Neuronal stem cell (in vitro differentiated cells): Measurements from ENCODE around the gene KAZN.
A peak's percentile ranks its signal among the peaks of the same experiment; 100 is the strongest.

Experiments
- DNase-seq: peaks from one replicate; pipeline ENCODE4 v3.0.0-alpha.2; 2013; ENCODE audit warnings: low spot score
- H2AFZ ChIP-seq: one replicate; pipeline ENCODE4 v1.6.1; 2013; ENCODE audit warnings: mild to moderate bottlenecking, low read length, inconsistent platforms
- H2AK5ac ChIP-seq: 2 replicates; pipeline ENCODE4 v1.6.1; 2013; ENCODE audit warnings: low read depth, mild to moderate bottlenecking, inconsistent platforms, low read length, moderate library complexity, mixed read lengths
- H2BK120ac ChIP-seq: 2 replicates; pipeline ENCODE4 v1.6.1; 2013; ENCODE audit warnings: low read depth, mild to moderate bottlenecking, inconsistent platforms, low read length, moderate library complexity, mixed read lengths
- H2BK12ac ChIP-seq: one replicate; pipeline ENCODE4 v1.6.1; 2013; ENCODE audit warnings: low read length, inconsistent platforms
- H2BK15ac ChIP-seq: 2 replicates; pipeline ENCODE4 v1.6.1; 2013; ENCODE audit warnings: mild to moderate bottlenecking, low read length, inconsistent platforms, mixed read lengths
- H2BK5ac ChIP-seq: one replicate; pipeline ENCODE4 v1.6.1; 2013; ENCODE audit warnings: inconsistent platforms, mild to moderate bottlenecking, low read length, moderate library complexity
- H3K14ac ChIP-seq: one replicate; pipeline ENCODE4 v1.6.1; 2013; ENCODE audit warnings: low read length, inconsistent platforms
- H3K18ac ChIP-seq: 2 replicates; pipeline ENCODE4 v1.6.1; 2013; ENCODE audit warnings: low read length, inconsistent platforms
- H3K23ac ChIP-seq: 2 replicates; pipeline ENCODE4 v1.6.1; 2013; ENCODE audit warnings: low read depth, mild to moderate bottlenecking, mixed read lengths, low read length, inconsistent platforms; ENCODE audit not compliant: poor library complexity
- H3K27ac ChIP-seq: replicated peaks from 3 replicates; pipeline ENCODE4 v1.5.1; 2013; ENCODE audit warnings: low read length, inconsistent platforms
- H3K27me3 ChIP-seq, 3 experiments: 2 replicates each; pipeline ENCODE4 v1.6.1; 2013; ENCODE audit warnings: low read length in 3 of 3, mild to moderate bottlenecking in 2 of 3, inconsistent platforms in 1 of 3, low read depth in 1 of 3, mixed read lengths in 1 of 3, moderate library complexity in 1 of 3; ENCODE audit not compliant: control insufficient read depth in 3 of 3, insufficient read depth in 3 of 3
- H3K36me3 ChIP-seq, 2 donors: replicated peaks in 1 of 2; 2 replicates each; pipeline ENCODE4 v1.6.1; 2013; ENCODE audit warnings: low read length in 2 of 2; ENCODE audit not compliant: control insufficient read depth in 2 of 2, insufficient read depth in 2 of 2
- H3K4ac ChIP-seq: 2 replicates; pipeline ENCODE4 v1.6.1; 2013; ENCODE audit warnings: inconsistent platforms, mild to moderate bottlenecking, low read length, moderate library complexity
- H3K4me1 ChIP-seq, 2 donors: 1 replicate in 1 of 2; 2 replicates in 1 of 2; pipeline ENCODE4 v1.6.1; 2013; ENCODE audit warnings: low read length in 2 of 2, low read depth in 1 of 2; ENCODE audit not compliant: control insufficient read depth in 2 of 2, insufficient read depth in 1 of 2
- H3K4me2 ChIP-seq: one replicate; pipeline ENCODE4 v1.6.1; 2013; ENCODE audit warnings: mild to moderate bottlenecking, low read length, inconsistent platforms; ENCODE audit not compliant: insufficient read depth, poor library complexity, severe bottlenecking
- H3K4me3 ChIP-seq, 2 donors: 2 replicates each; pipeline ENCODE4 v1.5.1; 2013; ENCODE audit warnings: low read length in 2 of 2, mild to moderate bottlenecking in 2 of 2, inconsistent platforms in 1 of 2, moderate library complexity in 1 of 2
- H3K79me1 ChIP-seq: one replicate; pipeline ENCODE4 v1.6.1; 2013; ENCODE audit warnings: low read depth, mild to moderate bottlenecking, inconsistent platforms, low read length, moderate library complexity
- H3K9ac ChIP-seq: one replicate; pipeline ENCODE4 v1.6.1; 2013; ENCODE audit warnings: mild to moderate bottlenecking, low read depth, low read length, inconsistent platforms; ENCODE audit not compliant: poor library complexity
- H3K9me3 ChIP-seq, 2 donors: replicated peaks in 1 of 2; 2 replicates each; pipeline versions ENCODE3 to v1.6.1; 2013; ENCODE audit warnings: low read length in 2 of 2, mild to moderate bottlenecking in 2 of 2, inconsistent platforms in 1 of 2, low read depth in 1 of 2, mixed read lengths in 1 of 2, moderate library complexity in 1 of 2; ENCODE audit not compliant: control insufficient read depth in 2 of 2, insufficient read depth in 1 of 2
- H4K8ac ChIP-seq: one replicate; pipeline ENCODE4 v1.6.1; 2013; ENCODE audit warnings: low read depth, mild to moderate bottlenecking, inconsistent platforms, low read length, moderate library complexity
- H4K91ac ChIP-seq: one replicate; pipeline ENCODE4 v1.6.1; 2013; ENCODE audit warnings: low read length, low read depth, mild to moderate bottlenecking, inconsistent platforms; ENCODE audit not compliant: poor library complexity
- WGBS, 2 donors: extraction: QIAGEN DNeasy Blood & Tissue Kit; methylation state at CpG; one replicate each; pipeline ENCODE4 v1.1.7; 2013; ENCODE audit warnings: missing lambda C conversion rate in 2 of 2, mixed read lengths in 1 of 2; ENCODE audit not compliant: insufficient read length in 2 of 2, insufficient replicate concordance in 1 of 2; ENCODE audit errors: extremely low coverage in 2 of 2; 5-methylcytosine and 5-hydroxymethylcytosine counted together

The KAZN gene

DNA sequence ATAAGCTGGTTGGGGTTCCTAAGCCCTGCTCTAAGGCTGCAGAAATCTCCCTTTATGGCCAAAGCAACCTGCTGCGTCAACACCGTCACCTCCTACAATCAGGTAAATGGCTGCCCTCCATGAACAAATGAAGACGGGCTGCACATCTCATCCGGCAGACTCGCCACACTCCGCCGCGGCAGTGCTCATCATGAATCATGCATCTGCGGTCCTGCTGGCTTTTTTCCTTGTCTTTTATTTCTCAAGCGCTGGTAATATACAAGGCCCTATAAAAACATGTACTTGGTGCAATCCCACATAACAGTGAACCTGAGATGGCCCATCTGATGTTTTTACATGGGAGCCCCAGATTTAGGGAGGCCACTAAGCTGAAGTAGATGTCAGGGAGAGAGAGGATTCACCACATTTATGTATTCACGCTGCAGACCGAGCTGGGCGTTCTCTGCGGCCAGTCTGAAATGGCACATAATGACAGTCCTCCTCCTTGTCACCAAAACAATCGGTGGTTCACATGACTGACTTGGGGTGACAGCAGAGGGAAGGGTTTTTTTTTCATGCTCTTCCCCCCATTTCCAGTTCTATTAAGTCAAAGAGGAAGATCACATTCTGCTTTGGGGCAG is 91.6 kb downstream of the KAZN start:
- Histone ChIP-seq H3K79me1 (peaks cover 2% of the 10 kb centered on the region), H3K9ac (no peak overlapping the region), H3K4me2 (no peak overlapping the region), H3K36me3 (peaks cover 0 to 52% of the 10 kb centered on the region in 2 donors), H3K9me3 (peaks cover 0 to under 1% of the 10 kb centered on the region in 2 donors), H3K27me3 (no peaks in the 10 kb centered on the region), H2BK12ac (no peak overlapping the region), H3K4ac (no peak overlapping the region), H4K91ac (no peak overlapping the region), H3K4me3 (no peak overlapping the region), H3K27ac (no peak overlapping the region), H2BK120ac (no peak overlapping the region), H3K23ac (no peak overlapping the region), H3K4me1 (peaks cover 0 to 19% of the 10 kb centered on the region in 2 donors), H2BK5ac (no peak overlapping the region), H3K18ac (no peak overlapping the region), H2AK5ac (peak overlapping the region; percentile 44), H4K8ac (no peak overlapping the region), H3K14ac (no peak overlapping the region), H2AFZ (no peak overlapping the region), H2BK15ac (no peak overlapping the region)
- WGBS, 2 donors, result no CpG with 5 or more reads among the region's 15 CpGs
- DNase-seq, result no peak

GRCh38 chr1:14693949-14694348 is 95.5 kb downstream of the KAZN start:
- Histone ChIP-seq H2BK120ac (no peak overlapping the region), H2BK15ac (no peak overlapping the region), H3K4me3 (no peak overlapping the region), H4K8ac (no peak overlapping the region), H3K9me3 (no peaks in the 10 kb centered on the region), H2AK5ac (no peak overlapping the region), H3K27me3 (no peaks in the 10 kb centered on the region), H3K36me3 (peaks cover 0 to 44% of the 10 kb centered on the region in 2 donors), H4K91ac (no peak overlapping the region), H2AFZ (no peak overlapping the region), H3K14ac (no peak overlapping the region), H3K9ac (no peak overlapping the region), H2BK12ac (no peak overlapping the region), H3K27ac (no peak overlapping the region), H3K18ac (peak overlapping the region; percentile 16), H3K23ac (no peak overlapping the region), H3K4me1 (peaks cover 4 to 15% of the 10 kb centered on the region in 2 donors), H3K79me1 (peaks cover 4% of the 10 kb centered on the region), H3K4me2 (no peak overlapping the region), H2BK5ac (no peak overlapping the region), H3K4ac (no peak overlapping the region)
- DNase-seq, result no peak
- WGBS, 2 donors, result no CpG with 5 or more reads among the region's 7 CpGs

DNA sequence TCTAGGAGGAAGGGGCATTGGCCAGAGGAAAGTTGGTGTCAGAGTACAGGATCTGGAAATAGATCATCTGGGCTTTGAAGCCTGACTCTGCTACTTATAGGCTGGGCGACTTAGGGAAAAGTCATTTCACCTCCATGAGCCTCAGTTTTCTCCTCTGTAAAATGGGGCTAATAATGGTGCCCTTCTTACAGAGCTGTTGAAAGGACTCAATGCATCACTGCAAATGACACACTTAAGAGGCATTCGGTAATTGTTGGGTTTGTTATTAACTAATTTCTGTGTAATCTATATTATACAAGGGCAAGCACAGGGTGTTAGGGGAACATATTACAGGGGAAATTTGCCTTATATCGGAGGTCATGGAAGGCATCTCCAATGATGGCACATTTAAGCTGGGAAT is 96.1 kb downstream of the KAZN start:
- Histone ChIP-seq H2BK5ac (no peak overlapping the region), H2AFZ (no peak overlapping the region), H3K4me1 (peaks cover 4 to 14% of the 10 kb centered on the region in 2 donors), H3K27me3 (no peaks in the 10 kb centered on the region), H3K4me2 (no peak overlapping the region), H4K8ac (no peak overlapping the region), H3K23ac (no peak overlapping the region), H3K18ac (no peak overlapping the region), H3K4me3 (no peak overlapping the region), H2BK15ac (no peak overlapping the region), H2BK120ac (no peak overlapping the region), H3K14ac (no peak overlapping the region), H3K36me3 (peaks cover 0 to 40% of the 10 kb centered on the region in 2 donors), H2BK12ac (no peak overlapping the region), H4K91ac (no peak overlapping the region), H3K9ac (no peak overlapping the region), H3K27ac (no peak overlapping the region), H3K9me3 (no peaks in the 10 kb centered on the region), H3K4ac (no peak overlapping the region), H3K79me1 (peaks cover 2% of the 10 kb centered on the region), H2AK5ac (no peak overlapping the region)
- no peak for DNase-seq
- WGBS, 2 donors, result no CpG with 5 or more reads among the region's 3 CpGs

- H2AK5ac ChIP-seq, result no peak overlapping the region
- H4K91ac ChIP-seq, result no peak overlapping the region
- DNase-seq, result no peak
- peaks cover 4 to 6% of the 10 kb centered on the region in 2 donors for H3K4me1 ChIP-seq
- peaks cover 0 to 1% of the 10 kb centered on the region in 2 donors for H3K9me3 ChIP-seq
- H3K14ac ChIP-seq, result no peak overlapping the region
- no peak overlapping the region for H2BK12ac ChIP-seq
- peaks cover 0 to 37% of the 10 kb centered on the region in 2 donors for H3K36me3 ChIP-seq
- no peak overlapping the region for H3K4ac ChIP-seq
- no peak overlapping the region for H2BK5ac ChIP-seq
- H2AFZ ChIP-seq, result no peak overlapping the region
- peaks cover 4% of the 10 kb centered on the region for H3K79me1 ChIP-seq
- H2BK120ac ChIP-seq, result no peak overlapping the region
- no peak overlapping the region for H3K18ac ChIP-seq
- no peak overlapping the region for H3K23ac ChIP-seq
- H3K4me2 ChIP-seq, result no peak overlapping the region
- no peak overlapping the region for H3K4me3 ChIP-seq
- no peak overlapping the region for H3K9ac ChIP-seq
- H3K27ac ChIP-seq, result no peak overlapping the region
- no peak overlapping the region for H4K8ac ChIP-seq
- H3K27me3 ChIP-seq, result no peaks in the 10 kb centered on the region
- H2BK15ac ChIP-seq, result no peak overlapping the region
- WGBS, 2 donors, result no CpG with 5 or more reads among the region's 5 CpGs
These were observed 98.3 kb downstream of the KAZN start for GRCh38 chr1:14696761-14697160.
